Urinary bladder (tissue), 4 donors: Measurements from ENCODE around the gene TRIM64. TPM values are rescaled to one million over a fixed set of nuclear protein-coding genes. Genes with fewer than 3 reads are reported as not detected.
"Not testable (repeated sequence)": the region's sequence is repeated elsewhere in the genome, so short reads cannot be mapped to it uniquely, and the experiment has no call there.

Source experiments
- DNase-seq: peaks from one replicate; pipeline ENCODE4 v3.0.0-alpha.2; 2015; ENCODE audit errors: extremely low spot score
- H3K27ac ChIP-seq: one replicate; pipeline ENCODE4 v1.5.1; 2013; ENCODE audit warnings: low read depth, mild to moderate bottlenecking, moderate library complexity
- H3K36me3 ChIP-seq: one replicate; pipeline ENCODE4 v1.6.1; 2013; ENCODE audit warnings: mild to moderate bottlenecking, moderate library complexity; ENCODE audit not compliant: insufficient read depth
- H3K4me1 ChIP-seq: one replicate; pipeline ENCODE4 v1.6.1; 2013; ENCODE audit warnings: mild to moderate bottlenecking, moderate library complexity; ENCODE audit not compliant: insufficient read depth
- H3K4me3 ChIP-seq: one replicate; pipeline ENCODE4 v1.5.1; 2013; ENCODE audit warnings: low read depth, low read length
- WGBS: extraction: QIAGEN DNeasy Blood & Tissue Kit; methylation state at CpG from one replicate; pipeline ENCODE4 v1.1.7; 2013; 5-methylcytosine and 5-hydroxymethylcytosine counted together
- polyA plus RNA-seq: library from polyadenylated mRNA; stranded (reverse); fragments of 200-250 nt; gene quantifications from one replicate; pipeline ENCODE4 v1.2.3, GENCODE V29; 2013
- small RNA-seq: library from RNA; depleted of rRNA; stranded (forward); fragments of <200 nt; gene quantifications from one replicate; pipeline ENCODE3, GENCODE V24; 2014
- total RNA-seq: library from RNA; depleted of rRNA; stranded (reverse); fragments of >200 nt; gene quantifications from one replicate; pipeline ENCODE4 v1.2.3, GENCODE V29; 2014
- donor health status: healthy with polysubstance abuse.
- donor health status: healthy.

TRIM64 gene, protein sequence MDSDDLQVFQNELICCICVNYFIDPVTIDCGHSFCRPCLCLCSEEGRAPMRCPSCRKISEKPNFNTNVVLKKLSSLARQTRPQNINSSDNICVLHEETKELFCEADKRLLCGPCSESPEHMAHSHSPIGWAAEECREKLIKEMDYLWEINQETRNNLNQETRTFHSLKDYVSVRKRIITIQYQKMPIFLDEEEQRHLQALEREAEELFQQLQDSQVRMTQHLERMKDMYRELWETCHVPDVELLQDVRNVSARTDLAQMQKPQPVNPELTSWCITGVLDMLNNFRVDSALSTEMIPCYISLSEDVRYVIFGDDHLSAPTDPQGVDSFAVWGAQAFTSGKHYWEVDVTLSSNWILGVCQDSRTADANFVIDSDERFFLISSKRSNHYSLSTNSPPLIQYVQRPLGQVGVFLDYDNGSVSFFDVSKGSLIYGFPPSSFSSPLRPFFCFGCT
- total RNA-seq (not detected), polyA plus RNA-seq (not detected)

DNA sequence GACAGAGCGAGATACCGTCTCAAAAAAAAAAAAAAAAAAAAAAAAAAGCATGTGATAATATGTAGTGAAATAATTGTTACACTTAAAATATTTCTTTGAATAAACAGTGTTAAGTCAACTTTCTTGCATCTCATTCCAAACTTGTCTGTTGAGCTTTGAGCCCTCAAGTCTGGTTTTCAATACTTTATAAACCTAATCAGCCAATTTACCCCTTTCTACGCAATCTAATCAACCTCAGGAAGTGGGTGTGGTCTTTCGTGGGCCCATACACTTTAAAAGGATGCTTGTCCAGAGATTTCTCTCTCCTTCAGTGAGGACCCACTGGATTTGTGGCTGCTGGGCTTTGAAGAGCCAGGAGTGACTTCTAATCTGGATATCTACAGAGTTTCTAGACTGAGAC is at the start of gene TRIM64:
TSS of gene TRIM64 (plus strand) at position 301 of the 400 bp plus-strand sequence. CDS start 2,467 bp downstream, outside the sequence.
- H3K36me3 ChIP-seq, DNase-seq, H3K4me3 ChIP-seq, H3K27ac ChIP-seq, H3K4me1 ChIP-seq: not testable (repeated sequence)
- no CpG with 5 or more reads among the region's 4 CpGs for WGBS

- DNase-seq: no peak
- 53% methylated on average over 3 of the region's 3 CpGs for WGBS
Observed at GRCh38 chr11:89922195-89922660, 43.6 kb upstream of the TRIM64 start, which contains the start of gene TRIM49D1. TSS of gene TRIM49D1 (minus strand) at chr11:89922245. CDS start at chr11:89917710, 4,535 bp downstream.

DNA sequence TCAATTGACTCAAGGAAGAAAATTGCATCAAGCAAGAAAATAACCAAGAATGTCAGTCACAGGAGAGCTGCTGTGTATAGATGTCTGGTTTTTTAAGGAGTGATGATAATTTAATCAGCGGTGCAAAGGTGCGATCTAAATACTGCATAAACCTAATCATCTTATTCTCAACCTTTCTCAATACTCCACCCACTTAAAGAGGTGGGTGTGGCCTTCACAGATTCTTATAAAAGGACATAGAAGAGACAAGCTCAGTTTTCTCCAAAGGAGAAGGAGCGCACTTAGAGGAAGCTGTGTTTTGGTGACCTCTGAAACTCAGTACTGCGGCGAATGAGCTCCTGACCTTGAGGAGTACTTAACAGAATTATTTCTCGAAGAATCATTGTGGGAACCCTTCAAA is 42.1 kb upstream of the TRIM64 start, which contains the start of gene TRIM49D2:
TSS of gene TRIM49D2 (plus strand) at position 301 of the 400 bp plus-strand sequence. CDS start 2,698 bp downstream, outside the sequence.
- H3K4me3 ChIP-seq, H3K4me1 ChIP-seq, DNase-seq, H3K27ac ChIP-seq, H3K36me3 ChIP-seq: not testable (repeated sequence)
- 95% methylated on average over 2 of the region's 6 CpGs for WGBS

More at GRCh38 chr11:89922195-89922660, 43.6 kb upstream of the TRIM64 start, which contains the start of gene TRIM49D1:
- no peaks in the 10 kb centered on the region for H3K4me1 ChIP-seq
- no peaks in the 10 kb centered on the region for H3K36me3 ChIP-seq
- no peak within 1 kb of the TSS for H3K4me3 ChIP-seq
- no peak within 1 kb of the TSS for H3K27ac ChIP-seq

GRCh38 chr11:89960833-89961232 is 5.0 kb upstream of the TRIM64 start:
- H3K27ac ChIP-seq, H3K4me3 ChIP-seq, H3K4me1 ChIP-seq, H3K36me3 ChIP-seq, DNase-seq: not testable (repeated sequence)
- WGBS: 84% methylated on average over 4 of the region's 6 CpGs

Small RNAs within 50 kb of the gene (small RNA-seq; reads per million reads assigned to genes)
- gene AP004607.1: not detected

Other genes starting within 250 kb of the TRIM64 start
- gene TRIM49, start 157.5 kb upstream of the TRIM64 start, total RNA-seq: not detected
- gene TRIM49, start 157.5 kb upstream of the TRIM64 start, polyA plus RNA-seq: not detected
- gene TRIM64B, start 87.5 kb upstream of the TRIM64 start, total RNA-seq: not detected
- gene TRIM64B, start 87.5 kb upstream of the TRIM64 start, polyA plus RNA-seq: not detected
- not detected for gene TRIM49D1, start 43.8 kb upstream of the TRIM64 start, total RNA-seq
- gene TRIM49D1, start 43.8 kb upstream of the TRIM64 start, polyA plus RNA-seq: not detected
- gene TRIM49D2, start 42.0 kb upstream of the TRIM64 start, total RNA-seq: not detected
- gene TRIM49D2, start 42.0 kb upstream of the TRIM64 start, polyA plus RNA-seq: not detected
- gene TRIM49C, start 65.1 kb downstream of the TRIM64 start, total RNA-seq: not detected
- gene TRIM49C, start 65.1 kb downstream of the TRIM64 start, polyA plus RNA-seq: not detected
- gene UBTFL1, start 119.9 kb downstream of the TRIM64 start, total RNA-seq: not detected
- gene UBTFL1, start 119.9 kb downstream of the TRIM64 start, polyA plus RNA-seq: not detected
- 49.1 TPM for gene NAALAD2, start 168.6 kb downstream of the TRIM64 start, total RNA-seq
- 1.7 TPM for gene NAALAD2, start 168.6 kb downstream of the TRIM64 start, polyA plus RNA-seq